GM23338 (cell line): ENCODE measurements around the gene FILIP1. TPM values are rescaled to one million over a fixed set of nuclear protein-coding genes. Genes with fewer than 3 reads are reported as not detected.

Source experiments
- ATAC-seq: fragments of 200-7000 bp; cut with Tn5 transposase; 3 replicates; pipeline ENCODE4 v1.9.1; 2020
- DNase-seq: peaks from one replicate; pipeline ENCODE4 v3.0.0-alpha.2; 2015; ENCODE audit warnings: low spot score
- H2AFZ ChIP-seq: fragments of 200-600 bp; sonication (generic); 2 replicates; pipeline ENCODE4 v1.8.0; 2016; ENCODE audit warnings: antibody characterized with exemption, mild to moderate bottlenecking, moderate library complexity
- H3F3A ChIP-seq: fragments of 200-600 bp; sonication (generic); replicated peaks from 2 replicates; pipeline ENCODE4 v1.8.0; 2017; ENCODE audit warnings: antibody characterized with exemption, mixed run types, low read depth
- H3K27ac ChIP-seq: fragments of 200-600 bp; sonication (generic); 2 replicates; pipeline ENCODE4 v1.6.1; 2016; ENCODE audit warnings: low read depth
- H3K27me3 ChIP-seq: fragments of 200-600 bp; sonication (generic); 2 replicates; pipeline ENCODE4 v1.8.0; 2016; ENCODE audit warnings: mild to moderate bottlenecking, mixed run types, moderate library complexity; ENCODE audit not compliant: insufficient read depth
- H3K36me3 ChIP-seq: fragments of 200-600 bp; sonication (generic); 2 replicates; pipeline ENCODE4 v1.8.0; 2016; ENCODE audit warnings: mild to moderate bottlenecking; ENCODE audit not compliant: insufficient read depth
- H3K4me1 ChIP-seq: fragments of 200-600 bp; sonication (generic); 2 replicates; pipeline ENCODE4 v1.8.0; 2016; ENCODE audit warnings: mild to moderate bottlenecking, moderate library complexity; ENCODE audit not compliant: insufficient read depth
- H3K4me2 ChIP-seq: fragments of 200-600 bp; sonication (generic); 2 replicates; pipeline ENCODE4 v1.7.1; 2017; ENCODE audit warnings: mixed run types
- H3K4me3 ChIP-seq: fragments of 200-600 bp; sonication (generic); 2 replicates; pipeline ENCODE4 v1.6.1; 2016; ENCODE audit warnings: mixed run types
- H3K79me2 ChIP-seq: fragments of 200-600 bp; sonication (generic); replicated peaks from 2 replicates; pipeline ENCODE4 v1.8.0; 2017; ENCODE audit warnings: mild to moderate bottlenecking; ENCODE audit not compliant: insufficient read depth
- H3K9me2 ChIP-seq: fragments of 200-600 bp; sonication (generic); 2 replicates; pipeline ENCODE4 v1.8.0; 2017; ENCODE audit not compliant: insufficient read depth
- H4K20me1 ChIP-seq: fragments of 200-600 bp; sonication (generic); replicated peaks from 2 replicates; pipeline ENCODE4 v1.8.0; 2017; ENCODE audit warnings: mild to moderate bottlenecking; ENCODE audit not compliant: insufficient read depth
- H3K27ac Mint-ChIP-seq: 2 replicates; pipeline ENCODE4 v1.8.0; 2020; ENCODE audit warnings: inconsistent platforms, mild to moderate bottlenecking, moderate library complexity, mixed read lengths
- H3K27me3 Mint-ChIP-seq: 3 replicates; pipeline ENCODE4 v1.8.0; 2022; ENCODE audit warnings: low read depth, mild to moderate bottlenecking, moderate library complexity, mixed read lengths, inconsistent platforms; ENCODE audit not compliant: insufficient read depth, poor library complexity
- H3K36me3 Mint-ChIP-seq: 3 replicates; pipeline ENCODE4 v1.8.0; 2021; ENCODE audit warnings: low read depth, mild to moderate bottlenecking, inconsistent platforms, moderate library complexity, mixed read lengths
- H3K4me1 Mint-ChIP-seq: 3 replicates; pipeline ENCODE4 v1.8.0; 2020; ENCODE audit warnings: mild to moderate bottlenecking, inconsistent platforms, mixed read lengths
- H3K4me3 Mint-ChIP-seq: 3 replicates; pipeline ENCODE4 v1.8.0; 2021; ENCODE audit warnings: moderate library complexity, mild to moderate bottlenecking, inconsistent platforms, mixed read lengths
- H3K9me3 Mint-ChIP-seq: 3 replicates; pipeline ENCODE4 v1.8.0; 2020; ENCODE audit warnings: moderate library complexity, mild to moderate bottlenecking, inconsistent platforms, mixed read lengths
- NANOG ChIP-seq: IDR thresholded peaks from 2 replicates; pipeline ENCODE4 v1.6.1; 2016; ENCODE audit warnings: antibody characterized with exemption, borderline replicate concordance
- POLR2AphosphoS5 ChIP-seq: IDR thresholded peaks from 2 replicates; pipeline ENCODE4 v1.6.1; 2016; ENCODE audit warnings: antibody characterized with exemption, low read depth
- ZNF114 ChIP-seq: fragments of 250-450 bp; sonication (Bioruptor Pico); IDR thresholded peaks from 2 replicates; pipeline ENCODE4 v1.5.0; 2020; ENCODE audit warnings: mild to moderate bottlenecking, moderate library complexity
- ZNF331 ChIP-seq: fragments of 250-450 bp; sonication (Bioruptor Pico); IDR thresholded peaks from 2 replicates; pipeline ENCODE4 v1.5.0; 2020; ENCODE audit warnings: low read depth, mild to moderate bottlenecking, moderate library complexity
- polyA plus RNA-seq: library from polyadenylated mRNA; unstranded; fragments of >200 nt; fragmentation: Nextera tagmentation; extraction: Ambion mirVana; gene quantifications from 2 replicates; pipeline ENCODE4 v1.2.1, GENCODE V29; 2016
- total RNA-seq: library from RNA; depleted of rRNA; stranded (reverse); fragments of >200 nt; shearing (Covaris generic); gene quantifications from 2 replicates; pipeline ENCODE4 v1.2.3, GENCODE V29; 2014
- TF ChIP-seq, protein P1 (sequence below): fragments of 250-450 bp; sonication (Bioruptor Pico); IDR thresholded peaks from 2 replicates; pipeline ENCODE4 v1.5.0; 2020; ENCODE audit warnings: mild to moderate bottlenecking, moderate library complexity
- TF ChIP-seq, protein P2 (sequence below), 2 experiments: fragments of 200-600 bp in 1 of 2; sonication (generic) in 1 of 2; conservative IDR thresholded peaks; 2 replicates each; pipeline versions ENCODE4 v1.5.1 to v1.6.1; 2016 to 2017; ENCODE audit warnings: antibody characterized with exemption in 2 of 2, low read depth in 2 of 2, mild to moderate bottlenecking in 2 of 2, moderate library complexity in 1 of 2
- TF ChIP-seq, protein P3 (sequence below): IDR thresholded peaks from one replicate; pipeline ENCODE4 v1.6.1; 2018; ENCODE audit warnings: antibody characterized with exemption; ENCODE audit not compliant: unreplicated experiment

The FILIP1 gene
- total and polyA plus RNA-seq, 2 experiments from 2014 or later, result 3.7 to 6.4 TPM

DNA sequence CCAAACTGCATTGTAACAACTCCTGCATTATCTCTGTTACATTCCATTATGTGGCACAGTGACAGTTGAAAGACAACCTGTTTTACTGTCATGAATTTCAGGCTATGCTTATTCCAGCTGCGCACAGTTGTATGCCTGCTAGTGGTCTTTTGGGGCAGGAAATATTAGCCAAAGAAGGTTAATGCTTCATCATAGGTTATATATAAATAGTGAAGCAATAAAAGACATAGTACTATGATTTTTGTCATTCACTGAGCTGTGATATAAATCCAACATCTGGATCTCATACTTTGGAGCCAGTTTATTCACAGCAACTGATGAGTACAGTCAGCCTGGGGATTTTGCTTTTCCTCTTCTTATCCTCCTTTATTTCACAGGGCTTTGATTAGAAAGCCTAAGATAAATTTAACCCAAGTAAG, 55.6 kb downstream of the FILIP1 start (continued):
- TF ChIP-seq, protein P1, sequence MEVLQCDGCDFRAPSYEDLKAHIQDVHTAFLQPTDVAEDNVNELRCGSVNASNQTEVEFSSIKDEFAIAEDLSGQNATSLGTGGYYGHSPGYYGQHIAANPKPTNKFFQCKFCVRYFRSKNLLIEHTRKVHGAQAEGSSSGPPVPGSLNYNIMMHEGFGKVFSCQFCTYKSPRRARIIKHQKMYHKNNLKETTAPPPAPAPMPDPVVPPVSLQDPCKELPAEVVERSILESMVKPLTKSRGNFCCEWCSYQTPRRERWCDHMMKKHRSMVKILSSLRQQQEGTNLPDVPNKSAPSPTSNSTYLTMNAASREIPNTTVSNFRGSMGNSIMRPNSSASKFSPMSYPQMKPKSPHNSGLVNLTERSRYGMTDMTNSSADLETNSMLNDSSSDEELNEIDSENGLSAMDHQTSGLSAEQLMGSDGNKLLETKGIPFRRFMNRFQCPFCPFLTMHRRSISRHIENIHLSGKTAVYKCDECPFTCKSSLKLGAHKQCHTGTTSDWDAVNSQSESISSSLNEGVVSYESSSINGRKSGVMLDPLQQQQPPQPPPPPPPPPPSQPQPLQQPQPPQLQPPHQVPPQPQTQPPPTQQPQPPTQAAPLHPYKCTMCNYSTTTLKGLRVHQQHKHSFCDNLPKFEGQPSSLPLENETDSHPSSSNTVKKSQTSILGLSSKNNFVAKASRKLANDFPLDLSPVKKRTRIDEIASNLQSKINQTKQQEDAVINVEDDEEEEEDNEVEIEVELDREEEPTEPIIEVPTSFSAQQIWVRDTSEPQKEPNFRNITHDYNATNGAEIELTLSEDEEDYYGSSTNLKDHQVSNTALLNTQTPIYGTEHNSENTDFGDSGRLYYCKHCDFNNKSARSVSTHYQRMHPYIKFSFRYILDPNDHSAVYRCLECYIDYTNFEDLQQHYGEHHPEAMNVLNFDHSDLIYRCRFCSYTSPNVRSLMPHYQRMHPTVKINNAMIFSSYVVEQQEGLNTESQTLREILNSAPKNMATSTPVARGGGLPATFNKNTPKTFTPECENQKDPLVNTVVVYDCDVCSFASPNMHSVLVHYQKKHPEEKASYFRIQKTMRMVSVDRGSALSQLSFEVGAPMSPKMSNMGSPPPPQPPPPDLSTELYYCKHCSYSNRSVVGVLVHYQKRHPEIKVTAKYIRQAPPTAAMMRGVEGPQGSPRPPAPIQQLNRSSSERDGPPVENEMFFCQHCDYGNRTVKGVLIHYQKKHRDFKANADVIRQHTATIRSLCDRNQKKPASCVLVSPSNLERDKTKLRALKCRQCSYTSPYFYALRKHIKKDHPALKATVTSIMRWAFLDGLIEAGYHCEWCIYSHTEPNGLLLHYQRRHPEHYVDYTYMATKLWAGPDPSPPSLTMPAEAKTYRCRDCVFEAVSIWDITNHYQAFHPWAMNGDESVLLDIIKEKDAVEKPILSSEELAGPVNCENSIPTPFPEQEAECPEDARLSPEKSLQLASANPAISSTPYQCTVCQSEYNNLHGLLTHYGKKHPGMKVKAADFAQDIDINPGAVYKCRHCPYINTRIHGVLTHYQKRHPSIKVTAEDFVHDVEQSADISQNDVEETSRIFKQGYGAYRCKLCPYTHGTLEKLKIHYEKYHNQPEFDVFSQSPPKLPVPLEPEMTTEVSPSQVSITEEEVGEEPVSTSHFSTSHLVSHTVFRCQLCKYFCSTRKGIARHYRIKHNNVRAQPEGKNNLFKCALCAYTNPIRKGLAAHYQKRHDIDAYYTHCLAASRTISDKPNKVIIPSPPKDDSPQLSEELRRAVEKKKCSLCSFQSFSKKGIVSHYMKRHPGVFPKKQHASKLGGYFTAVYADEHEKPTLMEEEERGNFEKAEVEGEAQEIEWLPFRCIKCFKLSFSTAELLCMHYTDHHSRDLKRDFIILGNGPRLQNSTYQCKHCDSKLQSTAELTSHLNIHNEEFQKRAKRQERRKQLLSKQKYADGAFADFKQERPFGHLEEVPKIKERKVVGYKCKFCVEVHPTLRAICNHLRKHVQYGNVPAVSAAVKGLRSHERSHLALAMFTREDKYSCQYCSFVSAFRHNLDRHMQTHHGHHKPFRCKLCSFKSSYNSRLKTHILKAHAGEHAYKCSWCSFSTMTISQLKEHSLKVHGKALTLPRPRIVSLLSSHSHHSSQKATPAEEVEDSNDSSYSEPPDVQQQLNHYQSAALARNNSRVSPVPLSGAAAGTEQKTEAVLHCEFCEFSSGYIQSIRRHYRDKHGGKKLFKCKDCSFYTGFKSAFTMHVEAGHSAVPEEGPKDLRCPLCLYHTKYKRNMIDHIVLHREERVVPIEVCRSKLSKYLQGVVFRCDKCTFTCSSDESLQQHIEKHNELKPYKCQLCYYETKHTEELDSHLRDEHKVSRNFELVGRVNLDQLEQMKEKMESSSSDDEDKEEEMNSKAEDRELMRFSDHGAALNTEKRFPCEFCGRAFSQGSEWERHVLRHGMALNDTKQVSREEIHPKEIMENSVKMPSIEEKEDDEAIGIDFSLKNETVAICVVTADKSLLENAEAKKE (CRISPR knock-in tag), result no peak
- TF ChIP-seq ZNF331, result no peak
- TF ChIP-seq POLR2AphosphoS5, result no peak
- no peak for TF ChIP-seq ZNF114 (CRISPR knock-in tag)
- TF ChIP-seq, protein P2, sequence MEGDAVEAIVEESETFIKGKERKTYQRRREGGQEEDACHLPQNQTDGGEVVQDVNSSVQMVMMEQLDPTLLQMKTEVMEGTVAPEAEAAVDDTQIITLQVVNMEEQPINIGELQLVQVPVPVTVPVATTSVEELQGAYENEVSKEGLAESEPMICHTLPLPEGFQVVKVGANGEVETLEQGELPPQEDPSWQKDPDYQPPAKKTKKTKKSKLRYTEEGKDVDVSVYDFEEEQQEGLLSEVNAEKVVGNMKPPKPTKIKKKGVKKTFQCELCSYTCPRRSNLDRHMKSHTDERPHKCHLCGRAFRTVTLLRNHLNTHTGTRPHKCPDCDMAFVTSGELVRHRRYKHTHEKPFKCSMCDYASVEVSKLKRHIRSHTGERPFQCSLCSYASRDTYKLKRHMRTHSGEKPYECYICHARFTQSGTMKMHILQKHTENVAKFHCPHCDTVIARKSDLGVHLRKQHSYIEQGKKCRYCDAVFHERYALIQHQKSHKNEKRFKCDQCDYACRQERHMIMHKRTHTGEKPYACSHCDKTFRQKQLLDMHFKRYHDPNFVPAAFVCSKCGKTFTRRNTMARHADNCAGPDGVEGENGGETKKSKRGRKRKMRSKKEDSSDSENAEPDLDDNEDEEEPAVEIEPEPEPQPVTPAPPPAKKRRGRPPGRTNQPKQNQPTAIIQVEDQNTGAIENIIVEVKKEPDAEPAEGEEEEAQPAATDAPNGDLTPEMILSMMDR (conservative IDR thresholded peaks at IDR 0.05; ENCODE audit: low read depth in 2 of 2), result no peak
- no peak for TF ChIP-seq NANOG

DNA sequence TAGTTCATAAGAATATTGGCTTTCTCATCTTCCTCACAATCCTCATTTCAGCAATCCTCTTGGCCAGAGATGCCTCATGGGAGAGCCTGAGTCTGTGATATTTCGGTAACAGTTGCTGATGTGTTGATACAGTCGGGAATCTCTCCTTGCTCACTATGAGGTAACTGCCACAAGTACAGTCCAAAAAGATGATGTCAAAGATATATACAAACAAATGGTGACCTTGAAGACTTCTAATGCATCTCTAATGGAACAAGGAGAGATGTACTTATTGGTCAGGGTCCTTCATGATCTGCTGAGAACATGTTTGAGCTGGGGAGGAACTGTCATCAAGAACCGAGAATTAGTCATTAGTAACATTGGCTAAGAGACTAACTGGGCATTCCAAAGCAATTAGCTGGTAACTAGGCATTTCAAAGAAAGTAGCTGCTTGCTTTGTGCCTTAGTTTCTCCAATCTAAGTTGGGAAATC, 56.1 kb downstream of the FILIP1 start:
- DNase-seq (no peak), ATAC-seq (no peak)
- H2AFZ ChIP-seq, result peak overlapping the region; percentile 73; the same call in 1 of the 2 replicates
- Mint-ChIP-seq H3K4me1 (no peaks in the 10 kb centered on the region), H3K27ac (no peak overlapping the region), H3K36me3 (peaks cover 5% of the 10 kb centered on the region; the same call in 1 of the 3 replicates), H3K27me3 (no peaks in the 10 kb centered on the region), H3K4me3 (no peak overlapping the region), H3K9me3 (peaks cover 12% of the 10 kb centered on the region)
- H3K4me1 ChIP-seq, result no peaks in the 10 kb centered on the region
- H4K20me1 ChIP-seq, result no peaks in the 10 kb centered on the region
- no peaks in the 10 kb centered on the region for H3K36me3 ChIP-seq
- no peak overlapping the region for H3K4me2 ChIP-seq
- no peak for TF ChIP-seq POLR2AphosphoS5
- TF ChIP-seq NANOG, result no peak
- TF ChIP-seq, protein P3, sequence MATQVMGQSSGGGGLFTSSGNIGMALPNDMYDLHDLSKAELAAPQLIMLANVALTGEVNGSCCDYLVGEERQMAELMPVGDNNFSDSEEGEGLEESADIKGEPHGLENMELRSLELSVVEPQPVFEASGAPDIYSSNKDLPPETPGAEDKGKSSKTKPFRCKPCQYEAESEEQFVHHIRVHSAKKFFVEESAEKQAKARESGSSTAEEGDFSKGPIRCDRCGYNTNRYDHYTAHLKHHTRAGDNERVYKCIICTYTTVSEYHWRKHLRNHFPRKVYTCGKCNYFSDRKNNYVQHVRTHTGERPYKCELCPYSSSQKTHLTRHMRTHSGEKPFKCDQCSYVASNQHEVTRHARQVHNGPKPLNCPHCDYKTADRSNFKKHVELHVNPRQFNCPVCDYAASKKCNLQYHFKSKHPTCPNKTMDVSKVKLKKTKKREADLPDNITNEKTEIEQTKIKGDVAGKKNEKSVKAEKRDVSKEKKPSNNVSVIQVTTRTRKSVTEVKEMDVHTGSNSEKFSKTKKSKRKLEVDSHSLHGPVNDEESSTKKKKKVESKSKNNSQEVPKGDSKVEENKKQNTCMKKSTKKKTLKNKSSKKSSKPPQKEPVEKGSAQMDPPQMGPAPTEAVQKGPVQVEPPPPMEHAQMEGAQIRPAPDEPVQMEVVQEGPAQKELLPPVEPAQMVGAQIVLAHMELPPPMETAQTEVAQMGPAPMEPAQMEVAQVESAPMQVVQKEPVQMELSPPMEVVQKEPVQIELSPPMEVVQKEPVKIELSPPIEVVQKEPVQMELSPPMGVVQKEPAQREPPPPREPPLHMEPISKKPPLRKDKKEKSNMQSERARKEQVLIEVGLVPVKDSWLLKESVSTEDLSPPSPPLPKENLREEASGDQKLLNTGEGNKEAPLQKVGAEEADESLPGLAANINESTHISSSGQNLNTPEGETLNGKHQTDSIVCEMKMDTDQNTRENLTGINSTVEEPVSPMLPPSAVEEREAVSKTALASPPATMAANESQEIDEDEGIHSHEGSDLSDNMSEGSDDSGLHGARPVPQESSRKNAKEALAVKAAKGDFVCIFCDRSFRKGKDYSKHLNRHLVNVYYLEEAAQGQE, result no peak
- no peaks in the 10 kb centered on the region for H3K27me3 ChIP-seq
- no peak overlapping the region for H3K4me3 ChIP-seq
- H3K27ac ChIP-seq, result no peak overlapping the region
- H3K9me2 ChIP-seq, result no peaks in the 10 kb centered on the region
- H3F3A ChIP-seq, result no peaks in the 10 kb centered on the region
- H3K79me2 ChIP-seq, result no peaks in the 10 kb centered on the region
